HL-60/S4 (cell line): ENCODE measurements around the gene ALDOC.
"Not testable (repeated sequence)": the region's sequence is repeated elsewhere in the genome, so short reads cannot be mapped to it uniquely, and the experiment has no call there.

Source experiments
- in situ Hi-C: fragments of 300-500 bp; cut with MboI; formaldehyde crosslinking; loops from 2 replicates; pipeline ENCODE4 v1.14.3; 2022; ENCODE audit warnings: low sequenced_read_pairs

ALDOC gene

GRCh38 chr17:28576758-28577465 is at the start of gene ALDOC:
ALDOC (minus strand) TSS chr17:28576895; CDS start chr17:28575532, 1,363 bp downstream.
- in situ Hi-C loops: no loop called here

- in situ Hi-C loops: no loop called here
These were observed 47.5 kb upstream of the ALDOC start for GRCh38 chr17:28624148-28624547.

DNA sequence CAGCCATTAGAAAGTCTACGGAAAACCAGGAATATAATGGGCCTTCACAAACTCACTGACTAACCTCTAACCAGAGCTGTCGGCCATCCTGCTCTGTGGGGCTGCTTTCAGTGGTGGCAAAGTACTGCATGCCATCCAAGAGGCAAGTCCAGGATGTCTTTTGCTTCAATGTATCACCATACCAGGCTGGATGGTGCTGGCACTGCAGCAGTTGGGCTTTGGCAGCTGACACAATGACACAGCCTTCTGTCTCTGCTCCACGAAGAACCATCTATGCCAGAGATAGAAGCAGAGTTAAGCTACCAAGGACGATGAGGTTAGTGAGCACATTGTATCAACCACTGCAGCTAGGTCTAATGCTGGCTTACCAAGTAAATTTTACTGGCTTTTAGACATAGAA is 47.0 kb upstream of the ALDOC start:
- in situ Hi-C loops: no loop called here

GRCh38 chr17:28622186-28622585 is 45.5 kb upstream of the ALDOC start:
- in situ Hi-C loops: no loop called here

DNA sequence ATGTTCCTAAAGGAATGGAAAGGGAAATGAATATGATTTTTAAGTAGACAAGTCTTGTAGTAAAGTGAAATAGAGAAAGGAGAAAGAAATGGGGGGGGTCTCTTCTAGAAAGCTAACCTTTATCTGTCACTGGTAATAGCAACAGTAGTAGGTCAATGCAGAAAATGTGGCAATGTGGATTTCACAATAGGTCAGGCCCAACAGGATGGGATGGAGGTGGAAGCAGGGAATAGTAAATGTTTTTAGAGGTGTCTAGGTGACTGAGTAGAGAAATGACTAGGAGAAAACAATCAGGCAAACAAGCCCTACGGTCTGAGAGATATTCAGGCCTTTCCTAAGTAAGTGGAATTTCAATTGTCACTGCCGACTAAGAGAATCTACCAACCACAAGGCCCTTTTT is 43.3 kb upstream of the ALDOC start:
- in situ Hi-C loops: no loop called here

DNA sequence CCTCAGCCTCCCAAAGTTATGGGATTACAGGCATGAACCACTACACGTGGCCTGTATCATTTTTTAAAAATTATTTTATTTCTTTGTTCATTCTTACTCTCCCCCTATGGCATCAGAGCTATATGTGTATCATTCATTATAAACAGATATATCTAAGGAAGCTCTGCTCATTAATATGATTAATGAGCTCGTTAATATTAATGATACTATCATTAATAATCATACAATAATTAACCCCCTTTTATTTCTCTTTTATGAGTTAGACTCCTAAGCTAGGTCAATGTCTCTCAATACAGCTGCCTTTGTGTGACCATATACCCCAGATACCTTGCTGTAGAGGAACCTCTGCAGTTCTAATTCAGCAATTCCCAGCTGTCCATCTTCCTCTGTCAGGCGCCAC is 41.8 kb upstream of the ALDOC start:
- in situ Hi-C loops: no loop called here

GRCh38 chr17:28616281-28616680 is 39.6 kb upstream of the ALDOC start:
- in situ Hi-C loops: no loop called here

DNA sequence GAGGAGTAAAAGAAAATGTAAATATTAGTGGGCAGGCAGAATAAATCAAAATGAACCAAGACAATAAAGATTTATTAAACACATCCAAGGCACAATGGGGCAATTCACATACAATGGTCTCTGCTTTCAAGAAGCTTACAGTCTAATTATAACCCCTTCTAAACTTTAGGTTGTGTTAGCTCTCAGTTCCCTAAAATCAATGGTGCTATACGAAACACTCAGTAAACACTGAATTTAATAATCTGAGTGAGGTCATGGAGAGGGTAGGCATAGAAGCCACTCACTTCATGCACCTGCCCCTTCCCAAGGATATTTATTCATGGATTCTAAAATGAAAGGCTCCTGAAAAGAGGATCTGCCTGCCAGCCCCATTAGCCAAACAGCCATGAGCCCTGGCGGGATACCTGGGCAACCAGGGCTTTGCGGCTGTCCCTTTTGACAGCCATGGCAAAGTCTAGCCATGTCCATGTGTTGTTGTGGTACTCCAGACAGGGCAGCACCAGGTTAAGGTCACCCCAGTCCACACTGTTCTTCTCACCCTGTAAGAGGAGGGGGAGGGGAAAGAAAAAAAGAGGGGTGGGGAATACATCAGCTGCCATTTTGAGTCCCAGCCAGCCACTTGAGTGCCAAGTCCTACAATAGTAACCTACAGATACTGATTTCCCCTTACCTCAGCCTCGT is 38.7 kb upstream of the ALDOC start:
- in situ Hi-C loops: no loop called here

DNA sequence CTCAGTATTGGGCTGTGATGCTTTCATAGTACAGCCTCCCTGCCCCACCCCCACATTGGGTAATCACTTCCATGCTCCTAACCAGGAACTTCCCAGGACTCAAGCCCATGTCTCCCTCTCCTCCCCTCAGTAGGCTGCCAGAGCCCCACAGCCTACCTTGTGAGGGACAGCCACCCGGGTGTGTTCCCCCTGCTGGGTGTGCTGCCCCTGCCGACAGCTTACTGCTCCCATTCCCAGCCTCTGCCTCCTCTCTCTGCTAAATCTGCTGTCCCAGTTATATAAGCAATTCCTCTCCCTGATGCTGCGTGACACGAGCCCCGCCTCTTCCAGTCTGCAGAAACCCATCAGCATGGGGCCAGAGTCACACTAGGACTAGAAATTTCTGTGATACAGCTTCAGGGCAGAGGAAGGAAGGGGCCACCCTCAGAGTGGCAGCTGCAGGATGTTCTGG is 37.3 kb upstream of the ALDOC start, which contains the start of gene RSKR:
TSS of gene RSKR (minus strand) at position 255 of the 451 bp plus-strand sequence. CDS start at position 231, 24 bp downstream.
- in situ Hi-C loops: no loop called here

- in situ Hi-C loops: no loop called here
These were observed 36.5 kb upstream of the ALDOC start for GRCh38 chr17:28612936-28613872.

- in situ Hi-C loops: no loop called here
These were observed 35.8 kb upstream of the ALDOC start for GRCh38 chr17:28612531-28612930.

- in situ Hi-C loops: no loop called here
These were observed 33.7 kb upstream of the ALDOC start for GRCh38 chr17:28610376-28610775.

DNA sequence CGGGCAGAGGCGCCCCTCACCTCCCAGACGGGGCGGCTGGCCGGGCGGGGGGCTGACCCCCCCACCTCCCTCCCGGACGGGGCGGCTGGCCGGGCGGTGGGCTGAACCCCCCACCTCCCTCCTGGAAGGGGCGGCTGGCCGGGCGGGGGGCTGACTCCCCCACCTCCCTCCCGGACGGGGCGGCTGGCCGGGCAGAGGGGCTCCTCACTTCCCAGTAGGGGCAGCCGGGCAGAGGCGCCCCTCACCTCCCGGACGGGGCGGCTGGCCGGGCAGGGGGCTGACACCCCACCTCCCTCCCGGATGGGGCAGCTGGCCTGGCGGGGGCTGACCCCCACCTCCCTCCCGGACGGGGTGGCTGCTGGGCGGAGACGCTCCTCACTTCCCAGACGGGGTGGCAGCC is 27.3 kb upstream of the ALDOC start:
- in situ Hi-C loops: not testable (repeated sequence)

GRCh38 chr17:28599311-28600184 is 22.9 kb upstream of the ALDOC start:
- in situ Hi-C loops: no loop called here

- in situ Hi-C loops: no loop called here
These were observed 22.2 kb upstream of the ALDOC start, which contains the start of gene SPAG5 for GRCh38 chr17:28598799-28599310. SPAG5 (minus strand) TSS chr17:28599025; CDS start chr17:28598946, 79 bp downstream.

- in situ Hi-C loops: no loop called here
These were observed 21.7 kb upstream of the ALDOC start for GRCh38 chr17:28598389-28598788.

DNA sequence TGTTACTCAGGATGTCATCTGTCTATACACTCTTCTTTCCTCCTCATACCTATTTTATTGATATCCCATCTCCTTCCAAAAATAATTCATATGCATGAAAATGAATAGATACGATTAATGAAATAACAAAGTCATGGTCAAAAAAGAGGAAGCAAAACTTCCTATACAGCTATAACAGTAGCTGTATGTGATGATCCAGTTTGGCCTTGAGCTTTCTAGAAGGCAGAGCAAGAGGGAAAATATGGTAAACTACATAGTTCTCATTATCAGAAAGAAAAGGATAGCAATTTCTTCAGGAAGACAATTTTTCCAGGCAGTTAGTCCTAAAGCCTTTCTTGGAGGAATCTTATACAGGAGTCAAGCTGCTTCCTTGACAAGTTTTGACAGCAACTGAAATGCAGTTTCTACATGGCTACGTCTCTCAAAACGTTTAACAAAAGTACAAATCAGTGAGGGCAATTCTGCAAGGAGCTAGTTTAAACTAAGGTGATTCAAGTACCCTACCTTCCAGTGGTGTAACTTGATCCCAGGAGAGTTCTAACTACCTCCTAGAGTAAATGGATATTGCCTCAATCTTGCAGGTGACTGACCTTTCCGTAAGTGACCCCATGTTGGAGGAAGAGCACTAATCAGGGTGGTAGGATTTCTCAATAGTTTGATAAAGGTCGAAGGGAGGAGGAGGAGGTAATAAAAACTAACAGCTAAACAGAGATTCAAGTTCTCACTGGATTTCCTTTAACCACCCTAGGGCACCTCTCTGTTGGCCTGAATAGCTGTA is 21.1 kb upstream of the ALDOC start:
- in situ Hi-C loops: no loop called here

DNA sequence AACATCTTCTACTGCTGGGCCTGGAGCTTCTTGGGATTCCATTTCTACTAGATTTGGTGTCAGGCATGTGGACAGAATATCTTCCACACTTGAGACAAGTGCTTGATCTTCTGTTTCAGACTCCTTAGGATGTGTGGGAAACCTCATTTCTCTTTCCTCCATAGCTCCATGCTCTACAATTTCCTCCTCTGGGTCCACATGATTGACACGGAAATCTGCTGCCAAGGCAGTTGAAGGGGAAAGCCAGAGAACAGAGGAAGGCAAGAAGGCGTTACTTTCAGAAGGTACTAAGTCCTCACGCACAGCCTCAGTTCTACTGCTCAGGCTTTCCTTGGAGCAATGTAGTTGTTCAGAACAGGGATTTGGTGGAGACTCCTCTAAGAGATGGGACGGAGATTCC is 15.6 kb upstream of the ALDOC start:
- in situ Hi-C loops: no loop called here

GRCh38 chr17:28585851-28586250 is 9.2 kb upstream of the ALDOC start:
- in situ Hi-C loops: no loop called here
